Measurements from ENCODE around the gene SYT7. TPM values are rescaled to one million over a fixed set of nuclear protein-coding genes. Genes with fewer than 3 reads are reported as not detected.

Gene SYT7
- total and polyA plus RNA-seq, 4 donors: 2.1 to 114 (median 30.8) TPM

GRCh38 chr11:61619471-61620226 is 38.8 kb upstream of the SYT7 start:
- TF ChIP-seq MAX (IDR thresholded peaks at IDR 0.05) (no peak), FOXA1 (IDR thresholded peaks at IDR 0.05) (no peak), HNF4G (IDR thresholded peaks at IDR 0.05) (no peak), FOXA2 (IDR thresholded peaks at IDR 0.05) (no peak), NR2F2 (IDR thresholded peaks at IDR 0.05) (no peak), REST (IDR thresholded peaks at IDR 0.05) (no peak), SP1 (IDR thresholded peaks at IDR 0.05) (no peak), CTCF (IDR thresholded peaks at IDR 0.05; ENCODE audit: low read depth, low read length, missing input control) (no peak)
- no peaks in the 10 kb centered on the region for H3K4me1 ChIP-seq (ENCODE audit: control insufficient read depth in 4 of 4, insufficient read depth in 4 of 4, low read length in 3 of 4)
- no peak overlapping the region for H3K4me3 ChIP-seq (ENCODE audit: low read depth in 1 of 3, low read length in 3 of 3)
- H3K27me3 ChIP-seq (ENCODE audit: control insufficient read depth in 4 of 4, insufficient read depth in 4 of 4, low read length in 3 of 4): no peaks in the 10 kb centered on the region
- DNase-seq (ENCODE audit: low spot score): no peak
- 75% methylated on average over 6 of the region's 6 CpGs for WGBS
- H3K9me3 ChIP-seq (ENCODE audit: control insufficient read depth in 4 of 4, low read length in 3 of 4): no peaks in the 10 kb centered on the region
- H3K36me3 ChIP-seq (ENCODE audit: control insufficient read depth in 4 of 4, insufficient read depth in 3 of 4, low read depth in 1 of 4, low read length in 3 of 4): no peaks in the 10 kb centered on the region
- H3K9ac ChIP-seq (ENCODE audit: low read depth in 1 of 2, low read length in 2 of 2): no peak overlapping the region
- no peak overlapping the region for H3K27ac ChIP-seq (ENCODE audit: low read depth in 1 of 2, low read length in 2 of 2)

DNA sequence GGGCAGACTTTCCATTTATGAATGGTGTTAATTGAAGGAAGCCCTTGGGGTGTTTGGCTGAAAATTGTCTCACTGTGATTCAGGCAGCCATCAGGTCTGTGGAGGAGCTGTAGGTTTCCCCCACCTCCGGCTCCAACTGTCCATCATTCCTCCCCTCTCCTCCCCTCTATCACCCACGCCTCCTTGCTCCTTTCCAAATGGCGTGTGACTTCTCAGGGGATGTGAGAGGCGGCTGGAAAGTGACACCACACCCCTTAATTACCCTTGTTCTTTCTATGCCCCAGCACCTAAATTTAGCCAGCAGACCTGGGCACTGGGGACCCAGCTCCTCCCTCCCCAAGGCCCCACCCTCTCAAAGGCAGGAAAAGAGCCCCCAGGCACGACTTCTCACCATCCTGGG is 38.1 kb upstream of the SYT7 start:
- Histone ChIP-seq H3K9me3 (ENCODE audit: control insufficient read depth in 4 of 4, low read length in 3 of 4) (no peaks in the 10 kb centered on the region), H3K36me3 (ENCODE audit: control insufficient read depth in 4 of 4, insufficient read depth in 3 of 4, low read depth in 1 of 4, low read length in 3 of 4) (no peaks in the 10 kb centered on the region), H3K4me1 (ENCODE audit: control insufficient read depth in 4 of 4, insufficient read depth in 4 of 4, low read length in 3 of 4) (no peaks in the 10 kb centered on the region), H3K9ac (ENCODE audit: low read depth in 1 of 2, low read length in 2 of 2) (no peak overlapping the region), H3K4me3 (ENCODE audit: low read depth in 1 of 3, low read length in 3 of 3) (no peak overlapping the region), H3K27ac (ENCODE audit: low read depth in 1 of 2, low read length in 2 of 2) (no peak overlapping the region), H3K27me3 (ENCODE audit: control insufficient read depth in 4 of 4, insufficient read depth in 4 of 4, low read length in 3 of 4) (no peaks in the 10 kb centered on the region)
- DNase-seq (ENCODE audit: low spot score): no peak
- 56% methylated on average over 5 of the region's 5 CpGs for WGBS
- TF ChIP-seq, protein P1, sequence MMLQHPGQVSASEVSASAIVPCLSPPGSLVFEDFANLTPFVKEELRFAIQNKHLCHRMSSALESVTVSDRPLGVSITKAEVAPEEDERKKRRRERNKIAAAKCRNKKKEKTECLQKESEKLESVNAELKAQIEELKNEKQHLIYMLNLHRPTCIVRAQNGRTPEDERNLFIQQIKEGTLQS (IDR thresholded peaks at IDR 0.05): no peak
- TF ChIP-seq NR2F2 (IDR thresholded peaks at IDR 0.05) (no peak), YY1 (IDR thresholded peaks at IDR 0.05) (no peak), HNF4A (conservative IDR thresholded peaks at IDR 0.05) (no peak), SP1 (IDR thresholded peaks at IDR 0.05) (no peak), CTCF (IDR thresholded peaks at IDR 0.05; ENCODE audit: low read depth, low read length, missing input control) (no peak), FOXA2 (IDR thresholded peaks at IDR 0.05) (no peak), TAF1 (conservative IDR thresholded peaks at IDR 0.05) (no peak), MAX (IDR thresholded peaks at IDR 0.05) (no peak), HNF4G (IDR thresholded peaks at IDR 0.05) (no peak), RXRA (IDR thresholded peaks at IDR 0.05) (no peak), REST (IDR thresholded peaks at IDR 0.05) (no peak)
- TF ChIP-seq, protein P2, sequence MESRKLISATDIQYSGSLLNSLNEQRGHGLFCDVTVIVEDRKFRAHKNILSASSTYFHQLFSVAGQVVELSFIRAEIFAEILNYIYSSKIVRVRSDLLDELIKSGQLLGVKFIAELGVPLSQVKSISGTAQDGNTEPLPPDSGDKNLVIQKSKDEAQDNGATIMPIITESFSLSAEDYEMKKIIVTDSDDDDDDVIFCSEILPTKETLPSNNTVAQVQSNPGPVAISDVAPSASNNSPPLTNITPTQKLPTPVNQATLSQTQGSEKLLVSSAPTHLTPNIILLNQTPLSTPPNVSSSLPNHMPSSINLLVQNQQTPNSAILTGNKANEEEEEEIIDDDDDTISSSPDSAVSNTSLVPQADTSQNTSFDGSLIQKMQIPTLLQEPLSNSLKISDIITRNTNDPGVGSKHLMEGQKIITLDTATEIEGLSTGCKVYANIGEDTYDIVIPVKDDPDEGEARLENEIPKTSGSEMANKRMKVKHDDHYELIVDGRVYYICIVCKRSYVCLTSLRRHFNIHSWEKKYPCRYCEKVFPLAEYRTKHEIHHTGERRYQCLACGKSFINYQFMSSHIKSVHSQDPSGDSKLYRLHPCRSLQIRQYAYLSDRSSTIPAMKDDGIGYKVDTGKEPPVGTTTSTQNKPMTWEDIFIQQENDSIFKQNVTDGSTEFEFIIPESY (IDR thresholded peaks at IDR 0.05): no peak

All from liver (tissue), 9 donors.